Measurements from ENCODE around the gene RALBP1. TPM values are rescaled to one million over a fixed set of nuclear protein-coding genes. Genes with fewer than 3 reads are reported as not detected.
"Not testable (repeated sequence)": the region's sequence is repeated elsewhere in the genome, so short reads cannot be mapped to it uniquely, and the experiment has no call there.

The RALBP1 gene
- total RNA-seq, 2 donors from 2014 or later, result 41.2 to 42.1 TPM

DNA sequence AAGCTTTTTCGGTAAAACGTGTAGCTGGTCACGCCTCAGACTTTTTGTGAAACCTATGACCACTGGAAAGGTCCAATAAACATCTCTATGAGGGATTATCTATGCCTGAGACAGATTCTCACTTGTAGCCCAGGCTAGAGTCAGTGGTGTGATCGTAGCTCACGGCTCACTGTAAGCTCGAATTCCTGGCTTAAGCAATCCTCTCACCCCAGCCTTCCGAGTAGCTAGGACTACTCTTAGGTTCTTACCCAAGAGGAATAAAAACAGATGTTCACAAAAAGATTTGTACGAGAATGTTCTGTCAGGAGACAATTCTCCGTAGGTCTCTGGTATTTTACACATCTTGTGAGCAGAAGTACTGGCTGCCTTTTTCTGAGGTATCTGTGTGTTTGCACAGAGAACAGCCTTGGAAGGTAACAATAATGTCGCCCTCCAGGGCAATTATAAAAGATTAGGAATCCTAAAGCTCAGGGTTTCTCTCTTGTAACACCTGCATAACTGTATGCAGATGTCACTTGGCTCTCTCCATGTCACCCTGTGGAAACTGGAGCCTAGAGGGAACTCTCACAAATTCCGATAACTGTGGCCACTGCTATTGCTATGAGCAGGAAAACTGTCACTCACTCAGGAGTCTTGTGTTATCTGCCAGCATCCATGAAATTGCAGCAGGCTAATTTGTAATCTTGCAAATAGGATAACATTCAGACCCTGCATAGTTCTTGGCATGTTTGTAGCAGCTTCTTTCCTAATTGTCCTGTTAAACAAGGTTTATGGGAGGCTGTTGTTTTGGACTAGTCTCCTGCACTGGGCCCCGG is 25.5 kb upstream of the RALBP1 start:
- intact Hi-C loops (cut with DNase I), result no loop called here
- DNase-seq, result no peak
- no peak for ATAC-seq

- DNase-seq; ATAC-seq; intact Hi-C loops (cut with DNase I): not testable (repeated sequence)
These were observed 24.4 kb upstream of the RALBP1 start for GRCh38 chr18:9450920-9451319.

- DNase-seq (no peak), ATAC-seq (no peak)
- intact Hi-C loops (cut with DNase I), result no loop called here
These were observed 22.0 kb upstream of the RALBP1 start for GRCh38 chr18:9453283-9453682.

DNA sequence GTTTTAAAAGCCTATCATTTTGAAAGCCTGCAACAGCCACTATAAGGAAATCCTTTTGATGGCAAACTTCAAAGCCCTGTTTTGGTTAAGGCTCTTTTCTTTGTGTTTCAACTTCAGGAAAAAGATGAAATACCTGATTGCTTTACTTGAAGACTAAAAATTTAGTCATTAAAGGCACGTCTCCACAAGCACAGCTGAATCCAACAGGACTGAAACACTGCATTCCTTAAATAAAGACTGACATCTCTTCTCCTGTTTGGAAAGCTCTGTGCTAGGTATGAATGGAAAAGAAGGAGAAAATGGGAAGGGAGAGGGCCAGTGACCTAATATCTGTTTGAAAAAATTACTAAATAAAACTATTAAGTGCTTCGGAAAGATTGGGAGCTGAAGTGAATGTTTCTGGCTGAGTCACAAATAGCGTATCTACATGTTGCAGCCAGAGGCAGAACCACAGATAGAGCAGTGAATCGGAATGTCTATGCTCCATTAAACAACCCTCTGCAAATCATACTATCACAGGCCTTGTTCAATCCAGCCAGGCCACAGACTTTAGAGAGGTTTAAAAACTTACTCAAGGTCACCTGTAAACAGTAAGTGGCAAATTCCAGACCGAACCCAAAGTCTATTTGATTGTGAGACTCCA is 21.1 kb upstream of the RALBP1 start:
- intact Hi-C loops (cut with DNase I), result no loop called here
- DNase-seq (no peak), ATAC-seq (no peak)

- ATAC-seq, result no peak
- intact Hi-C loops (cut with DNase I), result no loop called here
- DNase-seq, result no peak
These were observed 19.4 kb upstream of the RALBP1 start for GRCh38 chr18:9455718-9456511.

DNA sequence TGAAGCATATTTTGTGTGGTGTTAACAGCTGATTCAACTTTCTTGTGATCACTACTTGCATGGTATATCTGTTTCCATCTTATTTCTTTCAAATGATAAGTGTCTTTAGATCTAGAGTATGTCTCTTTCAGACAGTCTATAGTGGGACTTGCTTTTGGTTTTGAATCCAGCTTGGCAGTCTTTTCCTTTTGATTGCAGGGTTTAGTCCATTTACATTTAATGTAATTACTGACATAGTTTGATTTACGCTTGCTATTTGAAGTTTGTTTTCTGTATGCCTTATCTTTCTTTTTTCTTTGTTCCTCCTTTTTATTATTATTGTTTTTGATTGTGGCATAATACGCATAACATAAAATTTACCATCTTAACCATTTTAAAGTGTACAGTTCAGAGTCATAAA is 9.2 kb upstream of the RALBP1 start:
- DNase-seq (no peak), ATAC-seq (no peak)
- intact Hi-C loops (cut with DNase I), result no loop called here

GRCh38 chr18:9466846-9467245 is 8.5 kb upstream of the RALBP1 start:
- intact Hi-C loops (cut with DNase I), result no loop called here
- ATAC-seq (no peak), DNase-seq (no peak)

- ATAC-seq (no peak), DNase-seq (no peak)
- intact Hi-C loops (cut with DNase I), result no loop called here
These were observed 6.3 kb upstream of the RALBP1 start for GRCh38 chr18:9468998-9469397.

DNA sequence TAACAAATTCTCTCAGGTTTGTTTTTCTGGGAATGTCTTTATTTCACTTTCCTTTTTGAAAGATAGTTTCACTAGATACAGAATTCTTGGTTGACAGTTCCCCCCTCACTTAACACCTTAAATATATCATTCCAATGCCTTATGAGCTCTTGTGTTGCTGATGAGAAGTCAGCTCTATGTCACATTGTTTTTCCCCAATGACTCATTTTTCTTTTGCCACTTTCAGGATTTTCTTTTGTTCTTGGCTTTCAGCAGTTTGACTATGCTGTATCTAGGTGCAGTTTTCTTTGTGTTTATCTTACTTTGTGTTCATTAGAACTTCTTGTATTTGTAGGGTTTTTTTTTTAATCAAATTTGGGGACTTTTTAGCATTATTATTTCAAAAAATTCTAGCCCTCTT is 5.6 kb upstream of the RALBP1 start:
- intact Hi-C loops (cut with DNase I), result no loop called here
- DNase-seq, result no peak
- ATAC-seq, result no peak

- peak; percentile 89 for DNase-seq
- intact Hi-C loops (cut with DNase I), result no loop called here
- peak; percentile 75 to 88 for ATAC-seq
These were observed 968 bp upstream of the RALBP1 start for GRCh38 chr18:9474108-9474982.

DNA sequence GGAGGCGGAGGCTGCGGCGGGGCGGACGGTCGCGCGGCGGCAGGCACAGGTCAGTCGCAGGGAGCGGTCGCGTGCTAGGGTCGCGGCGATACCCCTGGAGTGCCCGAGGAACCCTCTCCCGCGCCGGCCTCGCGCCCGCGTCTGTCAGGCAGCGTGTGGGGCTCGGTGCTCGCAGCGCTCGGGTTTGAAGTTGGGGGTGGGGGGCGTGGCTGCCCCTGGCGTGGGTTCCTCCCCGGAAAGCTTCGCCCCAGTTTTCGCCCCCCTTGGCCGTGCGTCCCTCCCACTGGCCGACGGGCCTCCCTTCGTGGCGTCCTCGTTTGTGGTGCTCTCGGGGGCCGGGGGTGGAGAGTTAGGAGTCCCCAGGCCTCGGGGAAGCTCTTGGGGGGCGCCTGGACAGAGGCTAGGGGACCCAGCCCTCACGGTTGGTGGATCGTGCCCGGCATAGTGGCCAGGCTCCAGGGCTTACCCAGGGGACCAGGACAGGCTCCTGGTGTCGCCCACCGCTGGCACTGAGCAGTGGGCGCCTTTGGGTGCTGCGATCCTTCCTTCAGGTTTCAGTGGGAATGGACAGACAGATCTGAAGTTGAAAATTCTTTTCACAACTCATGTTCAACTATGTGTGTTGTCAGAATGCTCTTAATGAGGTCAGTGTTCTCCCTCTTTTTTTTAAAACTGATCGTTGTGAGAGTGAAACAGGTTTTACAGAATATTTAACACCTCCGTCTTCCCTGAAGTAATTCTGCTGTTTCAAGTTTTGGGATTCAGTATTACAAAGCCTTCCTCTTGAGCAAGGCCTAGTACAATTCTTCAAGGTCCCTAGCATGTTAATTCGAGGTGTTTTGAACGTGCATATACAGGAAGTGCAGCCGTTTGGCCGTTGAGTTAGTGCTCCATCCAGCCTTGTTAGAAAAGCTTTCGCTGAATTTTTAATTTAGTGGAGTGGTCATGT is 604 bp downstream of the RALBP1 start:
- intact Hi-C loops (cut with DNase I), result loop anchor here in 1 of 2 donors (5.0 kb wide), 1 partner anchor 36 kb away; no protein-coding TSS in a partner anchor
- ATAC-seq (no peak), DNase-seq (peak; percentile 68)

GRCh38 chr18:9476949-9477348 is 1.6 kb downstream of the RALBP1 start:
- not testable (repeated sequence) for DNase-seq, ATAC-seq
- intact Hi-C loops (cut with DNase I), result loop anchor here in 1 of 2 donors (5.0 kb wide), 1 partner anchor 35 kb away; no protein-coding TSS in a partner anchor

DNA sequence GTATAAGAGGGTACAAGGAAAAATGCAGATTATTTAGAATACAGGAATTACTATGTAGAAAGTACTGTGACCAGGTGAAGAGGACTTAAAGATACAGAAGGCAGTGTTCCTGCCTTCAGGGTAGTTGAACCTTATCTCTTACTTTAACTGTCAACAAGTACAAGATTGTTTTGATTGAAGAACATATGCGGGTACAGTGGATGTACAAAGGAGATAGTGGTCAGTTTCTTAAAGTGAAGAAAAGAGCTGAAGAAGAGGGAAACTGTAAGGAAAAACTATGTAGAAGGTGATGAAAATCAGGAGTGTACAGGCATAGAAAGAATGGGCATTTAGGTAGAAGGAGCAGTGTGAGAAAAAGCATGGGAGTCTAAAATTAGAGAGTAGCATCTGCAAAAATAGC is 2.2 kb downstream of the RALBP1 start:
- DNase-seq (no peak), ATAC-seq (no peak)
- intact Hi-C loops (cut with DNase I), result loop anchor here in 1 of 2 donors (5.0 kb wide), 1 partner anchor 35 kb away; no protein-coding TSS in a partner anchor

DNA sequence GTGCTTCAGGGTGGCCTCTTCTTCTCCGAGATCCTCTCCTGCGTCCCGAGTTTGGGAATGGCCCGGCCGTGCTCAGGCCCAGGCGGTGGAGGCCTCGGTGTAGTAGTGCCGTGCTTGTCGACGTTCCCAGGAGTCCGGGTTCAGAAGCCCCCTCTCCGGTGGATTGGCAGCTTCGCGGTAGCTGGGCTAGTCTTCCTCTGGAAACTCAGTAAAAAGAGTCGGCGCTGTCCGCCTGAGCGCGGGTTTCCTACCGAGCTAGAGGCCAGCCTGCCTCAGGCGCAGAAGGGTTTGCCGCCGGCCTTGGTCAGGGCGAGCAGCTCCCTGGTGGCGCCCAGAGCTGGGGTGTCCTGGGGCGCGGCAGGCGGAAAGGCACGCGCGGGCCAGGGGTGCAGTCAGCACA is 3.2 kb downstream of the RALBP1 start:
- no peak for ATAC-seq
- intact Hi-C loops (cut with DNase I), result loop anchor here in 1 of 2 donors (5.0 kb wide), 1 partner anchor 34 kb away; no protein-coding TSS in a partner anchor
- no peak for DNase-seq

- no peak for DNase-seq
These were observed 7.5 kb downstream of the RALBP1 start for GRCh38 chr18:9482790-9483189.

DNA sequence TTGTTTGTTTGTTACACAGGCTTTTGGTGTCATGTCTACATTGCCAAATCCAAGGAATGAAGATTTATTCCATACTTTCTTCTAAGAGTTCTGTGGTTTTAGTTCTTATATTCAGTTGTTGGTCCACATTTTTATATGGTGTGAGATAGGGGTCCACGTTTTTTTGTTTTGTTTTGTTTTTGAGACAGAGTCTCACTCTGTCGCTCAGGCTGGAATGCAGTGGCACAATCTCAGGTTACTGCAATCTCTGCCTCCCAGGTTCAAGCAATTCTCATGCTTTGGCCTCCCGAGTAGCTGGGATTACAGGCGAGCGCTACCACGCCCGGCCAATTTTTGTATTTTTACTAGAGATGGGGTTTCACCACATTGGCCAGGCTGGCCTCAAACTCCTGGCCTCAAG is 8.2 kb downstream of the RALBP1 start:
- DNase-seq (no peak), ATAC-seq (no peak)
- intact Hi-C loops (cut with DNase I), result no loop called here

More at GRCh38 chr18:9482790-9483189, 7.5 kb downstream of the RALBP1 start:
- no peak for ATAC-seq
- intact Hi-C loops (cut with DNase I), result no loop called here

DNA sequence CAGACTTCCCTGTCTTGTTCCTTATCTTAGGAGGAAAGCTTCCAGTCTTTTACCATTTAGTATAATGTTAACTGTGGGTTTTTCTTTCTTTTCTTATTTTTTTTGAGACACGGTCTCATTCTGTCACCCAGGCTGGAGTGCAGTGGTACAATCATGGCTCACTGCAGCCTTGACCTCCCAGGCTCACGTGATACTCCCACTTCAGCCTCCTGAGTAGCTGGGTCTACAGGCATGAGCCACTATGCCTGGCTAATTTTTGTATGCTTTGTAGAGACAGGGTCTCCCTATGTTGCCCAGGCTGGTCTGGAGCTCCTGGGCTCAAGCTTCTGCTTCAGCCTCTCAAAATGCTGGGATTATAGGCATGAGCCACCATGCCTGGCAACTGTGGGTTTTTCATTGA is 9.5 kb downstream of the RALBP1 start:
- intact Hi-C loops (cut with DNase I); DNase-seq; ATAC-seq: not testable (repeated sequence)

- no peak for ATAC-seq
- intact Hi-C loops (cut with DNase I), result no loop called here
- no peak for DNase-seq
These were observed 13.2 kb downstream of the RALBP1 start for GRCh38 chr18:9488538-9488937.
